Calu3 (cell line): Measurements from ENCODE around the gene BORCS8. TPM values are rescaled to one million over a fixed set of nuclear protein-coding genes. Genes with fewer than 3 reads are reported as not detected.

Experiments
- BruUV-seq: library from RNA; stranded (reverse); fragments of 400-500 nt; replicated peaks from 2 replicates; lab custom pipeline; 2021; lab: Mats Ljungman, UMichigan
- CTCF ChIA-PET: fragments of 300-600 bp; sonication (Branson Sonifier 250); formaldehyde crosslinking; loops from one replicate; lab custom pipeline; 2022; ENCODE audit warnings: antibody characterized with exemption; lab: Charles Lee
- DNase-seq: peaks from one replicate; pipeline ENCODE4 v3.0.0; 2022
- H3K27ac Mint-ChIP-seq: one replicate; pipeline ENCODE4 v1.8.0; 2022; ENCODE audit warnings: mixed read lengths; ENCODE audit not compliant: unreplicated experiment
- H3K27me3 Mint-ChIP-seq: one replicate; pipeline ENCODE4 v1.8.0; 2022; ENCODE audit warnings: mixed read lengths; ENCODE audit not compliant: unreplicated experiment
- H3K36me3 Mint-ChIP-seq: one replicate; pipeline ENCODE4 v1.8.0; 2022; ENCODE audit warnings: mild to moderate bottlenecking, moderate library complexity, mixed read lengths; ENCODE audit not compliant: insufficient read depth, unreplicated experiment
- H3K4me1 Mint-ChIP-seq: one replicate; pipeline ENCODE4 v1.8.0; 2022; ENCODE audit warnings: mild to moderate bottlenecking, low read depth, mixed read lengths; ENCODE audit not compliant: unreplicated experiment
- H3K4me3 Mint-ChIP-seq: one replicate; pipeline ENCODE4 v1.8.0; 2022; ENCODE audit warnings: mild to moderate bottlenecking, low read depth, moderate library complexity, mixed read lengths; ENCODE audit not compliant: unreplicated experiment
- H3K9me3 Mint-ChIP-seq: one replicate; pipeline ENCODE4 v1.8.0; 2022; ENCODE audit warnings: low read depth, mixed read lengths; ENCODE audit not compliant: unreplicated experiment
- intact Hi-C: fragments of 100-400 bp; cut with micrococcal nuclease; formaldehyde crosslinking; loops from one replicate; pipeline ENCODE4 v1.10.0; 2022; ENCODE audit not compliant: unreplicated experiment
- total RNA-seq: library from RNA; stranded (reverse); gene quantifications from 2 replicates; pipeline ENCODE4 v1.2.3, GENCODE V29; 2022
- TF ChIP-seq, protein P1 (sequence below): fragments of 200-600 bp; IDR thresholded peaks from one replicate; pipeline ENCODE4 v1.8.0; 2022; ENCODE audit warnings: antibody characterized with exemption; ENCODE audit not compliant: unreplicated experiment

BORCS8 gene
- total RNA-seq, 1 experiment from 2014 or later = 26.3 TPM

DNA sequence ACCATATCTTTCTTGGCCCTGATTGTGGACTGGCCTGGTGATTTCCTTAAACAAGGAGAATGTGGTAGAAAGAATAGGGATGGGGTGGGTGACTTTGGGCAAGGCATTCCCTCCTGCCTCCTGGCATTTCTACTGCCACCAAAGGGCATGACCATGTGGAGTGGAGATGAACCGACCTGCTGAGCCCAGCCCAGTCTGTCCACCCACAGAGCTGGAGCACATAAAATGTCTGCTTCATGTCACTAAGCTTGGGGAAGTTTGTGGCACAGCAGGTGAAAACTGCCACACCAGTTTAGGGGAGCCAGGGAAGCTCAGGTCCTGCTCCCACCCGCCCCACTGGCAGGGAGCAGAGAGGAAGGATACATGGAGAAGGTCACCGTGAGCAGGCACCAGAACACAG, 60.0 kb downstream of the BORCS8 start:
- Mint-ChIP-seq H3K4me1 (peaks cover 2% of the 10 kb centered on the region), H3K27me3 (no peaks in the 10 kb centered on the region), H3K36me3 (no peaks in the 10 kb centered on the region), H3K9me3 (no peaks in the 10 kb centered on the region), H3K4me3 (no peak overlapping the region), H3K27ac (no peak overlapping the region)
- CTCF ChIA-PET = no interaction called here
- BruUV-seq = no TSS peak
- intact Hi-C loops = no loop called here
- TF ChIP-seq, protein P1, sequence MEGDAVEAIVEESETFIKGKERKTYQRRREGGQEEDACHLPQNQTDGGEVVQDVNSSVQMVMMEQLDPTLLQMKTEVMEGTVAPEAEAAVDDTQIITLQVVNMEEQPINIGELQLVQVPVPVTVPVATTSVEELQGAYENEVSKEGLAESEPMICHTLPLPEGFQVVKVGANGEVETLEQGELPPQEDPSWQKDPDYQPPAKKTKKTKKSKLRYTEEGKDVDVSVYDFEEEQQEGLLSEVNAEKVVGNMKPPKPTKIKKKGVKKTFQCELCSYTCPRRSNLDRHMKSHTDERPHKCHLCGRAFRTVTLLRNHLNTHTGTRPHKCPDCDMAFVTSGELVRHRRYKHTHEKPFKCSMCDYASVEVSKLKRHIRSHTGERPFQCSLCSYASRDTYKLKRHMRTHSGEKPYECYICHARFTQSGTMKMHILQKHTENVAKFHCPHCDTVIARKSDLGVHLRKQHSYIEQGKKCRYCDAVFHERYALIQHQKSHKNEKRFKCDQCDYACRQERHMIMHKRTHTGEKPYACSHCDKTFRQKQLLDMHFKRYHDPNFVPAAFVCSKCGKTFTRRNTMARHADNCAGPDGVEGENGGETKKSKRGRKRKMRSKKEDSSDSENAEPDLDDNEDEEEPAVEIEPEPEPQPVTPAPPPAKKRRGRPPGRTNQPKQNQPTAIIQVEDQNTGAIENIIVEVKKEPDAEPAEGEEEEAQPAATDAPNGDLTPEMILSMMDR = no peak
- no peak for DNase-seq

Other genes with a start within 250 kb of the BORCS8 start
- gene SUGP2, start 158.6 kb downstream of the BORCS8 start, total RNA-seq = 67.1 and 77.2 TPM in 2 replicates
- gene ARMC6, start 158.5 kb downstream of the BORCS8 start, total RNA-seq = 24.0 and 24.6 TPM in 2 replicates
- 5.7 and 7.1 TPM in 2 replicates for gene SLC25A42, start 128.2 kb downstream of the BORCS8 start, total RNA-seq
- gene TMEM161A, start 53.7 kb downstream of the BORCS8 start, total RNA-seq = 24.0 and 28.9 TPM in 2 replicates
- gene MEF2B, start 21.9 kb downstream of the BORCS8 start, total RNA-seq = 1.7 and 2.3 TPM in 2 replicates
- gene RFXANK, start 106 bp upstream of the BORCS8 start, total RNA-seq = 63.2 and 66.5 TPM in 2 replicates
- 20.6 and 23.2 TPM in 2 replicates for gene NR2C2AP, start 11.3 kb upstream of the BORCS8 start, total RNA-seq
- not detected in 2 replicates for gene NCAN, start 19.8 kb upstream of the BORCS8 start, total RNA-seq
- gene TM6SF2, start 81.1 kb upstream of the BORCS8 start, total RNA-seq = not detected in 2 replicates
- gene SUGP1, start 128.4 kb upstream of the BORCS8 start, total RNA-seq = 38.9 and 41.3 TPM in 2 replicates
- 39.5 and 41.3 TPM in 2 replicates for gene MAU2, start 128.7 kb upstream of the BORCS8 start, total RNA-seq
- 79.8 and 83.7 TPM in 2 replicates for gene GATAD2A, start 213.5 kb upstream of the BORCS8 start, total RNA-seq